ENCODE measurements around the gene EXOC1. TPM values are rescaled to one million over a fixed set of nuclear protein-coding genes. Genes with fewer than 3 reads are reported as not detected.

EXOC1 gene
- total RNA-seq, 1 experiment from 2014 or later = 17.6 TPM

GRCh38 chr4:55906989-55907388 lies 53.5 kb downstream of the EXOC1 start:
- ChIA-PET RAD21 (ENCODE audit: low non-redundant PET in 1 of 2, low total read pairs in 2 of 2, uncharacterized antibody in 2 of 2, unreplicated experiment in 2 of 2) (no interaction called here), CTCF (no interaction called here), POLR2A (no interaction called here)
- Histone ChIP-seq H3K9ac (ENCODE audit: low read length) (0 out of 2 replicates have a peak overlapping the region, but pooled peaks have one; percentile 7), H3K36me3 (ENCODE audit: control insufficient read depth in 1 of 2, insufficient read depth in 2 of 2, low read length in 2 of 2) (no peaks in the 10 kb centered on the region; a peak in 1 of 4 replicates), H2AFZ (ENCODE audit: low read depth, low read length, poor library complexity, severe bottlenecking) (no peak overlapping the region), H3K4me2 (ENCODE audit: low read length) (peak overlapping the region; percentile 55), H3K27ac (ENCODE audit: low read depth, low read length) (no peak overlapping the region), H3K9me3 (ENCODE audit: control insufficient read depth in 1 of 2, insufficient read depth in 1 of 2, low read depth in 1 of 2, low read length in 2 of 2) (no peaks in the 10 kb centered on the region), H3K27me3 (ENCODE audit: insufficient read depth, low read length) (no peaks in the 10 kb centered on the region), H3K4me3 (replicated peaks in 1 of 2; ENCODE audit: low read depth in 1 of 2, low read length in 2 of 2) (peak overlapping the region in 1 of 2 experiments; percentile 7; a peak in 1 of 4 replicates), H3K79me2 (ENCODE audit: insufficient read depth, low read length) (no peaks in the 10 kb centered on the region), H3K4me1 (ENCODE audit: control insufficient read depth in 1 of 2, insufficient read depth in 2 of 2, low read length in 2 of 2) (peaks cover 3 to 22% of the 10 kb centered on the region in 2 experiments; a peak in 3 of 4 replicates), H3K9me2 (ENCODE audit: insufficient read depth) (no peaks in the 10 kb centered on the region), H4K20me1 (ENCODE audit: insufficient read depth) (no peaks in the 10 kb centered on the region)
- intact Hi-C loops (cut with micrococcal nuclease) = no loop called here
- TF ChIP-seq CBX3 (IDR thresholded peaks at IDR 0.05; ENCODE audit: low read depth) (peak; percentile 73), POLR2AphosphoS5 (IDR thresholded peaks at IDR 0.05; ENCODE audit: low read depth, low read length) (no peak), JUND (IDR thresholded peaks at IDR 0.05) (peak; percentile 87), CTCF (IDR thresholded peaks at IDR 0.05 in 2 of 3, conservative IDR thresholded peaks at IDR 0.05 in 1 of 3; ENCODE audit: borderline replicate concordance in 1 of 3, insufficient read depth in 1 of 3, low read depth in 2 of 3, low read length in 2 of 3) (no peak), SP1 (IDR thresholded peaks at IDR 0.05; ENCODE audit: low read depth) (peak; percentile 74), MAX (IDR thresholded peaks at IDR 0.05) (peak; percentile 33; the same call in 1 of the 2 replicates), CEBPB (IDR thresholded peaks at IDR 0.05; ENCODE audit: low read depth) (peak; percentile 16; the same call in 1 of the 2 replicates), YY1 (IDR thresholded peaks at IDR 0.05; ENCODE audit: extremely low read depth, insufficient replicate concordance, low read depth, low read length) (no peak), FOSL1 (IDR thresholded peaks at IDR 0.05; ENCODE audit: low read depth) (peak; percentile 89)
- ATAC-seq (peak; percentile 76), DNase-seq (ENCODE audit: low read depth, low spot score) (peak; percentile 64)
- no TSS peak for BruUV-seq (replicated peaks)
